GM18499 (cell line): ENCODE results near the gene OSCAR.
"Not testable (repeated sequence)": the region's sequence is repeated elsewhere in the genome, so short reads cannot be mapped to it uniquely, and the experiment has no call there.

Source experiments
- ATAC-seq: cut with Tn5 transposase; IDR thresholded peaks from one replicate; pipeline ENCODE4 v1.9.1; 2021; ENCODE audit warnings: moderate number of reproducible peaks; ENCODE audit not compliant: insufficient read depth, unreplicated experiment

OSCAR gene

GRCh38 chr19:54127688-54128440 lies 27.3 kb upstream of the OSCAR start:
- no peak for ATAC-seq

- ATAC-seq: no peak
Observed at GRCh38 chr19:54125713-54126112, 25.1 kb upstream of the OSCAR start.

- no peak for ATAC-seq
Observed at GRCh38 chr19:54124393-54124792, 23.8 kb upstream of the OSCAR start.

DNA sequence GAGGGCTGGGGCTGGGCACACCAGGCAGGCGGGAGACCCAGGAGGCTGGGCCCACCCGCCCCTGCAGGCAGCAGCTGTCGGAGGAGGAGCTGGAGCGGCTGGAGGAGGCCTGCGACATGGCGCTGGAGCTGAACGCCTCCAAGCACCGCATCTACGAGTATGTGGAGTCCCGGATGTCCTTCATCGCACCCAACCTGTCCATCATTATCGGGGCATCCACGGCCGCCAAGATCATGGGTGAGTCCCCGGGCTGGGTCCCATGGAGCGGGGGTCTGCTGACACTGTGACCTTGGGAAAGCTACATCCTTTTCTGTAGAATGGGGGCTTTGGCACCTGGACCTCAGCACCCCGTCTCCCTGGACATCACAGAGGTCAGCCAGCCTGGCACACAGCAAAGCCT lies 23.1 kb upstream of the OSCAR start:
- ATAC-seq: no peak

GRCh38 chr19:54121259-54121658 lies 20.7 kb upstream of the OSCAR start:
- ATAC-seq: no peak

- ATAC-seq: peak; percentile 64
Observed at GRCh38 chr19:54115109-54116063, 14.8 kb upstream of the OSCAR start, which contains the start of the genes PRPF31 and TFPT. PRPF31 (plus strand) TSS chr19:54115754; CDS start chr19:54118279, 2,525 bp downstream. TFPT (minus strand) TSS chr19:54115657; CDS start chr19:54115269, 388 bp downstream.

GRCh38 chr19:54114340-54115108 lies 13.9 kb upstream of the OSCAR start:
- ATAC-seq: no peak

GRCh38 chr19:54109651-54110050 lies 9.0 kb upstream of the OSCAR start:
- ATAC-seq: no peak

DNA sequence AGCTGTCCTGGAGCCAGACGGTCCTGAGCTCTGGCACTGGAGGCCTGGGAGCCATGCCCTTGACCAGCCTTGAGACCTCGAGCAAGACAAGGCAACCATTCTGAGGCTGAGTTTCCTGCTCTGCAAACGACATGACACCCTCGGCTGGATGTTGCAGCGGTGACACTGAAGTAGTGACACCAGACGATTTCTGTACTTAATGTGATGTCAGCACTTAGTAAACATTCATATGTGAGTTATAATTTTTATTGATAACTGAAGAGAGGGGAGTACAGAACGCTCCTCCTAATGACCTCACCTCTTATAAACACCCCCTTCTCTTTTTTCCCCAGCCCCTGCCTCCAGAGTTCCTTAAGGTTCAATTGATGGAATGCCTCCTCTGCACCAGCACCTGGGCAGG lies 7.9 kb upstream of the OSCAR start:
- ATAC-seq: no peak

DNA sequence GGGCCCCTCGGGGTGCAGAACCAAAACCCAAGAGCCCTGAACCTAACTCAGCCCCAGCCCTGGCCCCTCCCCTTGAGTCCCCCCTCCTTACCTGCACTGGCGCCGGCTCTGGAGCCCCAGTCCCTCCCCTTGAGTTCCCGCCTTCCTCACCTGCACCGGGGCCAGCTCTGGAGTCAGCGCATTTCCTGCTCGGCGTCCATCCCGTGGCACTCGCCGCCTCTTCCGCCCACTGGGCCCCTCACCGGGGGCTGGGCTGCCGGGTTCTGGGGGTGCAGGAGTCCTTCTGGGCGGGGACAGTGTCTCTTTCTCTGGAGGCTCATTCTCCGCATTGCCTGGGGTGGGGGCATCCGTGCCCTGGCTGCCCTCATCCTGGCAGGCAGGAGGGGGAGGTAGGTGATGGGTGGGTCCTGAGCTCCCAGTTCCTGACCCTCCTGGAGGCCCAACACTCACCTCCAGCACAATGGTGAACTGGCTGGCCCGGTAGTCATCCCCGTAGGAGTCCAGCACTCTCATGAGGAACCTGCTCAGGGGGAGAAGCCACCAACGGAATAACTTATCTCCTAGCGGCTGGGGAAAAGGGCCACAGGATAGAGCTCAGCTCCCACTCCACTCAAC lies 7.4 kb upstream of the OSCAR start:
- ATAC-seq: no peak

DNA sequence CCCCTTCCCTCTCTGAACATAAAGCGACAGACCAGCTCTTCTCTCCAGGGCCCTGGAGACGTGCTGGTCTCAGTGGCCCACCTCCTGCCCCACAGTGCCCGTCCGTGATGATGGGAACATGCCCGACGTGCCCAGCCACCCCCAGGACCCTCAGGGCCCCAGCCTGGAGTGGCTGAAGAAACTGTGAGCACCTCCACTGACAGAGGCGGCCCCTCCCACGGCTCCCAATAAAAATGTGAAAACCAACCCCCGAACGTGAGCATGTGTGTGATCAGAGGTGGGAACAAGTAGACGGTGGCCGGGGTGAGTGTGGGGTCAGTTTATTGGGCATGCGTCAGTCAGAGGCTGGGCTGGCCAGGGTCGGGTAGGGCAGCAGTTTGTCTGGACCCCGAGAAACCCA lies 6.1 kb upstream of the OSCAR start:
- ATAC-seq: no peak

DNA sequence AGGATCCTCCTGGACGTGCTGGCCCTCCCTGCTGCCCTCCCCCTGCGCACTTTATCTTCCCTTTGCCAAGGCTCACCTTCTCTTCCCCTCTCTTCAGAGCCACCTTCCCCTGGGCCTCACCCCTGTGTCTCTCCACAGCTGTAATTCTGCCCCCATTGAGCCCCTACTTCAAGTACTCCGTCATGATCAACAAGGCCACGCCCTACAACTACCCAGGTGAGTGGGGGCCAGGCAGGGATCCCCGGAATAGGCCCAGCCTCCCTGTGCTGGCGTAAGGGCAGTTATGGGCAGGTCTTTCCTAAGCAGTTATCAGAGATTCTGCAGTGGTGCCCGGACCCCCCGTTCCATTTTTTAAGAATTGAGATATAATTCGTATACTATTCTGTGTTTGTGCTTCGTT lies 5.2 kb upstream of the OSCAR start:
- no peak for ATAC-seq

DNA sequence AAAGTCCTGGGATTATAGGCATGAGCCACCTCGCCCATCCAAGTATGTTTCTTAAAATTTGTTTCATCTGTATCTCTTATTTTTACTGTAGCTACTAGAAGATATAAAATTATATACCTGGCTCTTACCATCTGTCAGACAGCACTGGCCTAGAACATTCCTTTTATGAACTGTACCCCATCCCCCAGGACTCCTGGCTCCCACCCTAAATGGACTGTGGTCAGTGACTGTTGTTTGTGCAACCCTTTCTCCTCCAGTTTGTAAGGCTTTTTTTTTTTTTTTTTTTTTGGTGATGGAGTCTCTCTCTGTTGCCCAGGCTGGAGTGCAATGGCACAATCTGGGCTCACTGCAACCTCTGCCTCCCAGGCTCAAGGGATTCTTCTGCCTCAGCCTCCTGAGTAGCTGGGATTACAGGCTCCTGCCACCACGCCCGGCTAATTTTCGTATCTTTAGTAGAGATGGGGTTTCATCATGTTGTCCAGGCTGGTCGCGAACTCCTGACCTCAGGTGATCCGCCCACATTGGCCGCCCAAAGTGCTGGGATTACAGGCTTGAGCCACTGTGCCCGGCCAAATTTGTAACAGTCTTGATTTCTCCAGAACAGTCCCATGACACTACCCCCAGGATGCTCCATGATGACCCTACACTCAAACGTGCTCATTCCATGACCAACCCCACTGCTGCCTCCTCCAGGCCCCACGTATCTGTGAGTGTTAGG lies 4.6 kb upstream of the OSCAR start:
- ATAC-seq: no peak

DNA sequence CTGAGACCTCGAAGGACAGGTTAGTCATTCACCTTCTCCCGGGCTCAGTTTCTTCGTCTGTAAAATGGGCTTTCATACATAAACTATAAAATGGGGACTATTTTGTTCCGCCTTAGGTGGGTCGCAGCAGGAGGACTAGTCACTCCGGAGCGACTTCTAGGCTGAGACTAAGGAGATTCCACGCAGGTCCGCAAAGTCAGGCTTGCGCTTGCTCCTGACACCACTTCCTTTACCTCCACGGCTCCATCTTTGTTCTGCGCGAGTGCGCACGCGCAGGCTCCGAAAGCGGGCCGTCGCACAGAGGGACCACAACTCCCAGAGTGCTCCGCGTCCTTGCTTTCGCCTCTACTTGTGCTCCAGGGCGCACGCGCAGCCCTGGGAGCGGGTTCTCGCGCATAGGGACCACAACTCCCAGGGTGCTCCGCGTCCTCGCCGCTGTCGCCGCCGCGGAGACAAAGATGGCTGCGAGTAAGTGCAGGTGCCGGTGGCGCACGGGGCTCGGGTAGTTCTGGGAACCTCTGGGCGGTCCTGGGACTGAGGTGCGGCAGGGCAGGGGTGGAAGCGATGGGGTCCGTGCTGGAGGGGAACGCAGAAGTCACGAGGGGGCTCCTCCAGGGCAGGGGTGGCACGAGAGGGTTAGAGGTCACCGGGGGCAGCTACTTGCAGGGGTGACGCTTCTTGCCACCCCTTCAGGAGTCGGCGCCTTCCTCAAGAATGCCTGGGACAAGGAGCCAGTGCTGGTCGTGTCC lies 2.0 kb upstream of the OSCAR start, which contains the start of gene NDUFA3:
TSS of gene NDUFA3 (plus strand) at position 435 of the 749 bp plus-strand sequence. CDS start at position 459, 24 bp downstream.
- peak; percentile 55 for ATAC-seq

DNA sequence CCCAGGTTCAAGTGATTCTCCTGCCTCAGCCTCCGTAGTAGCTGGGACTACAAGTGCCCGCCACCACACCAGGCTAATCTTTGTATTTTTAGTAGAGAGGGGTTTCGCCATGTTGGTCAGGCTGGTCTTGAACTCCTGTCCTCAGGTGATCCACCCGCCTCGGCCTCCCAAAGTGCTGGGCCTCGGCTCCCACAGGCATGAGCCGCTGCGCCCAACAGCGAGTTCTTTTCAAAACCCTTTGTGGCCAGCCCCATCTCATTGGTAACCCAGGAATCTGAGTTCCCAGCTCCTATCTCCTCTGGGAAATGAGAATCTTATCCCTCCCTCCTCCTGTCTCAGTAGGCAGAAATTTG lies 724 bp downstream of the OSCAR start:
- ATAC-seq: not testable (repeated sequence)

DNA sequence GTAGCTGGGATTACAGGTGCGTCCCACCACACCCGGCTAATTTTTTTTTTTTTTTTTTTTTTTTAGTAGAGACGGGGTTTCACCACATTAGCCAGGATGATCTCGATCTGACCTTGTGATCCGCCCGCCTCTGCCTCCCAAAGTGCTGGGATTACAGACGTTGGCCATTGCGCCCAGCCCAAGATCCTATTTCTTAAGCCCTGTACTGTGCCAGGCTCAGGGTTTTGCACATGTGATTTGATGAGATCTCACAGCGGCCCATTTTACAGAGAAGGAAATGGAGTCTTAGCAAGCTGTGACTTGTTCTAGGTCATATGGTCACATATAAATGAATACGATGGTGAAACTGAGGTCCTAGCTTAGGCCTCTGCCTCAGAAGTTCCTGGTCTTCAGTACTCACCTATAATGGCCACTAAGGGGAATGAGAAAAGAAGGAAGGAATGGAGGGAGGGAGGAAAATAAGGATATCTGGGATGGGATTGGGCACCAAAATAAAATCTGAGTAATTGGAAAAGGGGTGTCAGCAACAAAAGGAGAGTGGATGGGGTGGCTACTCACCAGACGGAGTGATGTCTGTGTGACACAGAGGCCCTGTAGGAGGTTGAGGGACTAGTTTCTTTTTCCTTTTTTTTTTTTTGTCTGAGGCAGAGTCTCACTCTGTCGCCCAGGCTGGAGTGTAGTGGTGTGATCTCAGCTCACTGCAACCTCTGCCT lies 1.3 kb downstream of the OSCAR start:
- ATAC-seq: no peak

- ATAC-seq: no peak
Observed at GRCh38 chr19:54096617-54097106, 3.9 kb downstream of the OSCAR start.
